Activated CD4-positive, alpha-beta T cell treated with anti-CD3 and anti-CD28 coated beads for 24 hours (primary cell): ENCODE measurements around the gene IGF2.

Experiments used
- DNase-seq, 2 donors: peaks; one replicate each; pipeline ENCODE4 v3.0.0-alpha.2; 2020; ENCODE audit warnings: low read depth in 2 of 2

IGF2 gene

GRCh38 chr11:2153581-2154194, 14.5 kb upstream of the IGF2 start:
- DNase-seq: no peak

- DNase-seq: peak; percentile 67 to 72
Observed at GRCh38 chr11:2151500-2152257, 12.5 kb upstream of the IGF2 start.

GRCh38 chr11:2149864-2150847, 11.0 kb upstream of the IGF2 start:
- no peak for DNase-seq

GRCh38 chr11:2149460-2149859, 10.3 kb upstream of the IGF2 start:
- DNase-seq: no peak

- DNase-seq: no peak
Observed at GRCh38 chr11:2148595-2148994, 9.4 kb upstream of the IGF2 start.

GRCh38 chr11:2147391-2147790, 8.2 kb upstream of the IGF2 start:
- DNase-seq: no peak

GRCh38 chr11:2146051-2146450, 6.9 kb upstream of the IGF2 start:
- no peak for DNase-seq

- DNase-seq: no peak
Observed at GRCh38 chr11:2144544-2145248, 5.5 kb upstream of the IGF2 start.

- DNase-seq: no peak
Observed at GRCh38 chr11:2143799-2144543, 4.8 kb upstream of the IGF2 start.

- no peak for DNase-seq
Observed at GRCh38 chr11:2143477-2143798, 4.2 kb upstream of the IGF2 start.

GRCh38 chr11:2142762-2143202, 3.6 kb upstream of the IGF2 start:
- DNase-seq: peak in 1 of 2 donors; percentile 34

- DNase-seq: no peak
Observed at GRCh38 chr11:2142300-2142759, 3.1 kb upstream of the IGF2 start.

GRCh38 chr11:2140411-2141400, 1.5 kb upstream of the IGF2 start:
- no peak for DNase-seq

GRCh38 chr11:2139621-2140337, 590 bp upstream of the IGF2 start:
- DNase-seq: no peak

- DNase-seq: no peak
Observed at GRCh38 chr11:2138431-2139122, 612 bp downstream of the IGF2 start.

GRCh38 chr11:2138068-2138430, 1.1 kb downstream of the IGF2 start:
- no peak for DNase-seq

GRCh38 chr11:2137202-2138067, 1.8 kb downstream of the IGF2 start:
- no peak for DNase-seq

GRCh38 chr11:2136952-2137201, 2.3 kb downstream of the IGF2 start:
- DNase-seq: no peak
